AG09309 (cell line): ENCODE data around the gene METTL9.
"Not testable (repeated sequence)": the region's sequence is repeated elsewhere in the genome, so short reads cannot be mapped to it uniquely, and the experiment has no call there.

Source experiments
- DNase-seq: peaks from one replicate; pipeline ENCODE4 v3.0.0-alpha.2; 2010; ENCODE audit warnings: low read depth
- H3K4me3 ChIP-seq: 2 replicates; pipeline ENCODE4 v1.5.1; 2011; ENCODE audit warnings: mild to moderate bottlenecking, low read depth, low read length, moderate library complexity; ENCODE audit not compliant: control insufficient read depth
- TF ChIP-seq, protein P1 (sequence below): IDR thresholded peaks from 2 replicates; pipeline ENCODE4 v1.5.1; 2011; ENCODE audit warnings: mild to moderate bottlenecking, low read depth, low read length, inconsistent platforms; ENCODE audit not compliant: insufficient read depth, control insufficient read depth; ENCODE audit errors: missing control alignments

METTL9 gene

DNA sequence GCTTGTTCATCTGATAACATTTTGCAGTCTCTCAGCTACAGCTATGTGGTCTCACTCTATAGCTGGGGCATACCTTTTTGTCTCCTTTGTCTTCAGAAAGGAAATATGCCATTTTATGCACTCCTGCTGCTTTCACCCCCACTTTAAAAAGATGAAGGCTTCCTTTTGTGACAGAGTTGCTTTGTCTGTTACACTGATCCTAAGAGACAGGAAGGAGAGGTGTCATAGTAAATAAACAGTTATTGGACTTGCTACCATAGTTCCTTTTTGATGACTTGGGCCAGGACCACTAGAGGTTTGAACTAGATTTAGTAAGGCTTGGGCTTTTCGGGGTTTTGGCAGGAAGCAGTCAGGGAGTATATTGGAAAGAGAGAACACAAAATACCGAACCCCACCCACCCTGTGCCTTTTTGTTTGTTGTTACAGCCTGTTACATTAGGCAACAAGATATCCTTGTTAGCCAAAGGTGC lies 1.8 kb upstream of the METTL9 start:
- no peak overlapping the region for H3K4me3 ChIP-seq
- TF ChIP-seq, protein P1, sequence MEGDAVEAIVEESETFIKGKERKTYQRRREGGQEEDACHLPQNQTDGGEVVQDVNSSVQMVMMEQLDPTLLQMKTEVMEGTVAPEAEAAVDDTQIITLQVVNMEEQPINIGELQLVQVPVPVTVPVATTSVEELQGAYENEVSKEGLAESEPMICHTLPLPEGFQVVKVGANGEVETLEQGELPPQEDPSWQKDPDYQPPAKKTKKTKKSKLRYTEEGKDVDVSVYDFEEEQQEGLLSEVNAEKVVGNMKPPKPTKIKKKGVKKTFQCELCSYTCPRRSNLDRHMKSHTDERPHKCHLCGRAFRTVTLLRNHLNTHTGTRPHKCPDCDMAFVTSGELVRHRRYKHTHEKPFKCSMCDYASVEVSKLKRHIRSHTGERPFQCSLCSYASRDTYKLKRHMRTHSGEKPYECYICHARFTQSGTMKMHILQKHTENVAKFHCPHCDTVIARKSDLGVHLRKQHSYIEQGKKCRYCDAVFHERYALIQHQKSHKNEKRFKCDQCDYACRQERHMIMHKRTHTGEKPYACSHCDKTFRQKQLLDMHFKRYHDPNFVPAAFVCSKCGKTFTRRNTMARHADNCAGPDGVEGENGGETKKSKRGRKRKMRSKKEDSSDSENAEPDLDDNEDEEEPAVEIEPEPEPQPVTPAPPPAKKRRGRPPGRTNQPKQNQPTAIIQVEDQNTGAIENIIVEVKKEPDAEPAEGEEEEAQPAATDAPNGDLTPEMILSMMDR = no peak
- no peak for DNase-seq

- TF ChIP-seq, protein P1 = no peak
- H3K4me3 ChIP-seq = no peak overlapping the region
- DNase-seq = no peak
Measured at GRCh38 chr16:21598206-21598605, 1.2 kb upstream of the METTL9 start.

DNA sequence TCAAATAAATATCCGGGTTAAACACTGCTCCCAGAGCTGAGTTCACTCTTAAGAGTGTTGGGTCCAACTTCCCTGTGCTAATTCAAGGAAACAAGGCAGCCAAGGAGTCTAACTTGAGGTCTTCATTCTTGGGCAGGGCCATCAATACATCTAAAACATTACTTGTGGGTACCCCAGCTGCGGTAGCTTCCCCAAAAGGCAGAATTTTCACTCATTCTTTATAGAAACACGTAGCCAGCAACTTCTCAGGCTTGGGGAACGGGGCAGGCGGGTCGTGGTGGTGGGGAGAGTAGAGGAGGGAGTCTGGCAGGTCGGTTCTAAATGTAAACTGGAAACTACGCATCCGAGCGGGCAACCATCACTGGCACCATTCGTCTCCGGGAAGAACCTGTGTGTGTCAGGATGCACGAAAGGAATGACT lies 666 bp upstream of the METTL9 start:
- H3K4me3 ChIP-seq = peak overlapping the region; percentile 77
- no peak for DNase-seq
- TF ChIP-seq, protein P1 = no peak

GRCh38 chr16:21600031-21600773 lies 825 bp downstream of the METTL9 start:
- DNase-seq = no peak
- TF ChIP-seq, protein P1 = no peak
- H3K4me3 ChIP-seq = peak overlapping the region; percentile 77

DNA sequence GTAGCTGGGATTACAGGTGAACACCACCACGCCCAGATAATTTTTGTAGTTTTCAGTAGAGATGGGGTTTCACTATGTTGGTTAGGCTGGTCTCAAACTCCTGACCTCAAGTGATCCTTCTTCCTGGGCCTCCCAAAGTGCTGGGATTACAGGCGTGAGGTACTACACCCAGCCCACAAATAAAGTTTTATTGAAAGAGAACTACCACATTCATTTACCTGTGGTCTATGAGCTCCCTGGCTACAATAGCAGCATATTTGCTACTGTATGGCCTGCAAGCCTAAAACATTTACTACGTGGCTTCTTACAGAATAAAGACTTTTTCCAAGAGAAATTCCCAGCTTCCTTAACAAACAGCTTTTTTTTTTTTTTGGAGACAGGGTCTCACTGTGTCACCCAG lies 3.4 kb downstream of the METTL9 start:
- TF ChIP-seq, protein P1 = no peak
- no peak overlapping the region for H3K4me3 ChIP-seq

GRCh38 chr16:21603928-21604327 lies 4.6 kb downstream of the METTL9 start:
- TF ChIP-seq, protein P1 = no peak
- no peak for DNase-seq

More for the DNA sequence above, 3.4 kb downstream of the METTL9 start:
- no peak for DNase-seq

GRCh38 chr16:21605848-21606247 lies 6.5 kb downstream of the METTL9 start:
- not testable (repeated sequence) for H3K4me3 ChIP-seq, DNase-seq

More at GRCh38 chr16:21603928-21604327, 4.6 kb downstream of the METTL9 start:
- H3K4me3 ChIP-seq = no peak overlapping the region
